NCI-H146 treated with DMSO at 0.1 percent for 48 hours (cell line): ENCODE data around the gene MED12L.

Experiments used
- DNase-seq: peaks from one replicate; lab custom pipeline; 2025; ENCODE audit not compliant: unreplicated experiment; lab: John Stamatoyannopoulos, UW

The MED12L gene

DNA sequence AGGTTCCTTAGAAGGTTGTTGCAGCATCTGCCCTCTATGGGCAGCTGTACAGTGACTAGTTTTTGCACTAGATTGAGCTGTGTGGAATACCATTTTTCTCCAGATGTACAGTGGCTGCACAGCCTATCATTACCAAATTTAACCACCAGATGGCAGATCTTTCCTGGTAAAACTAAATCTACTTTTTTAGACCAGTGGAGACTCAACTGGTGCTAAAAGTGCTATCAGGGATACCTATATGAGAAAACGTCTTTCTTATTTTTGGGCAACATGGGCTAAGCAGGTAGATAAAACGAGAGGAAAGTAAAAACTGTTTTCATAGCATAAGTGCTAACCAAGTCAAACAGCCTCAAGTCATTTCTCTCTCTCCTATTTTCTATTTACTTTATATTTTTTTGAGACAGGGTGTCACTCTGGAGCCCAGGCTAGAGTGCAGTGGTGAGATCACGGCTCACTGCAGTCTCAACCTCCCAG, 354.2 kb downstream of the MED12L start:
- peak; percentile 72 for DNase-seq

DNA sequence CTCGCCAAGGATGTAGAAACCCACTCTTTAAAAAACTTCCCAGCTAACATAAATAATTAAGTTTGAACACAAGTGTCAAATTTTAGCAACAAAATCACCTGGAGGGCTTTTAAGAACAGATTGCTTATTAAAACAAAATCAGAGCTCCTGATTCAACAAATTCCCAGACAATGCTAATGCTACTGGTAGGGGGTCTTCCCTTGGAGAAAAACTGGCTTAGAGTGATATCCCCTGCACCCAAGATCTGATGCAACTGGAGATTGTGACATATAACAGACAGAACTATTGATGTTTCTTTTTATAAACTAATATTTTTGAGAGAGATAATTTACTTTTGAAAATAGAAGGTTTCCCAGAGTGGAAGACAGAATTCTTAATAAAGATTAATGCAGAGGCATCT, 355.5 kb downstream of the MED12L start:
- DNase-seq, result no peak

DNA sequence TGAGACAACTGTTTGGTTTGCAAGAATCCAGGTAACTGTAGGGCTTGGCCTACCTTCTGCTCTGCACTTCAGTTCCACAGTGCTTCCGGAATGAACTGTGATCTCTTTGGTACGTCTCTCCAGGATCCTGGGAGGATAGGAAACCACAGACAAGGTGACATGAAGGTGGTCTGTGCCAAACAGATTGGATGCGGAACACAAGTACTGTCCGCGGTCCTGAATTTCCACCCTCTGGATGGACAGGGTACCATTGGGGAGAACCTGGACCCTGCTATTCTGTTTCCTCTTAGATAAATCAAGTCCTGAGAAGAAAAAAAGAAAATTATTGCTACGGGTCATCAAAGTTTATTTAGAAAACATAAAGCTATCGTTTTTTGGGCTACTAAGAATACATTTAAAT, 358.1 kb downstream of the MED12L start:
- no peak for DNase-seq

DNA sequence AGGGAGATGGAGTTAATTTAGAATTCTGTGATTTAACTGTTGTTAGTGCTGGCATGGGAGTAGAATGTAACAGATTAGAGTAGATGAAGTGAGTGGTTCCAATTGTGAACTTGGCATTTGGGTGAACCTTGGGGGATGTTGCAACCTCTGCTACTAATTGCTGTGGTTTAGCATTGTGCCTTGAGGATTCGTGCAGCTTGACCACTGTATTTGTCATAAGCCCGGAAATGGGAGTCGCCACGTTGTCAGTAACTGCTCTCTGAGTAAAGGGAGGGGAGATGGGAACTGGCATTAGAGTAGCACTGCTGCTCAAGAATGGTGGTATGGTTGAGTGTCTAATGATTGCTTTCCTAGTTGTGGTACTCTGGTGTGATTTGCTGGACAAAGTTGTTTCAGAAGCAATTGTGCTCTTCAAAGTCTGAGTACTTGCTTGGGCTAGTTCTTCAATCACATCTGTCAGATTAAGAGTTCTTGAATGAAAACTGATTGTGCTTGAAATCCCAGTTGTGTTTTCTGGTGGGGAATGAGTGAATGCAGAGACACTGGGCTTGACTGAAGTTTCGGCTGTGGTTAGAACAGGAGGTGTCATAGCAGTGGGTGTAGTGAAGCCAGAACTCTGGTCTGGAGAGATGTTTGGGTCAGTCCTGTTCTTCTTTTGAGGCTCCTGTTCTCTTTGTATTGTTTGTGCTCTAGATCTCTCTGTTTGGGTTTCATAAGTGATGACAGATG, 360.0 kb downstream of the MED12L start:
- no peak for DNase-seq

DNA sequence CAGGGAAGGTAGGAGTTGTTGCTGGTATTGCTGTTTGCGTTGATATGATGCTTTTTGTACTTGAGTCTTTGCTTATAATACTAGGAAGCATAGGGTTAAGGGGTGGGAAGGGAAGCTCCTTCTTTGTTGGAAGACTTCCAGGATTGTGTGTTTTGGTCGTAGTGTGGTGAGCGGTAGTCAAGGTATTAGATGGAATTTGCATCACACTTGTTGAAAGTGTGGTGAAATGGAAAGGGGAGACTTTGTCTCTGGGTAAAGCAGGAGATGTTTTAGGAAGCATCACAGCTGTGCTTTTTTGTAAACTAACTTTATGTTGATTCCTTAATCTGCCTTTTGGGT, 360.5 kb downstream of the MED12L start:
- no peak for DNase-seq

DNA sequence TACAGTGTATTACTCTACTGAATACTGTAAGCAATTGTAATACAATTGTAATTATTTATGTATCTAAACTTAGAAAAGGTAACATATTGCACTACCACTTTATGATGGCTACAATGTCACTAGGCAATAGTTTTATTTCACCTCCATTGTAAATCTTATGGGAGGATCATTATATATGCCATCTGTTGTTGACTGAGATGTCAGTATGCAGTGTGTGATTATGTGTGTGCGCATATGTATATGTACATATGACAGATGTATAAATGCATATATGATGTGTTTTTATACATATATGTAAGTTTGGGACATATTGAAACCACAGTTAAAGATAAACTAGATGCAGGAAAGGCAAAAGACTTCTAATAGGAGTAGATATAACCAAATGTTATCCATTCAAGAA, 366.9 kb downstream of the MED12L start:
- no peak for DNase-seq

DNA sequence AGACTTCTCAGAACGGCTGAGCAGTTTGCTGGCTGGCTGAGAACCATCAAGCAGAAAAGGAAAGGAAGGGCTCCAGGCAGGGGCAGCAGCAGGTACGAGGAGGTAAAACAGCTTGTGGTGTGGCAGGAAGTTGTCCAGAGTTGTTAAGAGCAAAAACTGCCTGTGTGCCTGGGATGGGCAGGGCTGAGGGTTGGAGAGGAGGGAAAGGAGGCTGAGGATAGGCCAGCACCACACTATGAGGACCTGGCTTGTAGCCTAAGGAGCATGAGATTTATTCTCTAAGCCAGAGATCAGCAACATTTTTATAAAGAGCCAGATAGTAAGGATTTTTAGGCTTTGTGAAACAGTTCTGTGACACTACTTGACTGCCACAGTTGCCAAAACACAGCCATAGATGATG, 367.4 kb downstream of the MED12L start:
- no peak for DNase-seq

DNA sequence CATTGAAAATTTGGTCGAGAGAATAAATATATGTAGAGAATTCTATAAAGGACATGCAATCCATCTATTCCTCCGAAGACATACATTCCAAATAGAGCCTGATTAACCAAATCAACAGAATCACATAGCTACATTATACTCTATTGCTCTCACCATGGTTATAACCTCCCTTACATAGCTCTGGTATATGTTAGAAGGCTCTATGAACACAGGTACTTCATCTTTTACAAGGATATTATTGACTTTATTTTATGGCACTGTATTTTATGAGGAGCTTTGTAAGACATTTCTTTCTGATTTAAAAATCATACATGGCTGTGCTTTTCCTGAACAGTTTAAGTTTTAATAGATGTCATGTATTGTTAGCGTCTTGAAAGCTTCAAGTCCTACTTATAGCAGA, 370.6 kb downstream of the MED12L start:
- no peak for DNase-seq

DNA sequence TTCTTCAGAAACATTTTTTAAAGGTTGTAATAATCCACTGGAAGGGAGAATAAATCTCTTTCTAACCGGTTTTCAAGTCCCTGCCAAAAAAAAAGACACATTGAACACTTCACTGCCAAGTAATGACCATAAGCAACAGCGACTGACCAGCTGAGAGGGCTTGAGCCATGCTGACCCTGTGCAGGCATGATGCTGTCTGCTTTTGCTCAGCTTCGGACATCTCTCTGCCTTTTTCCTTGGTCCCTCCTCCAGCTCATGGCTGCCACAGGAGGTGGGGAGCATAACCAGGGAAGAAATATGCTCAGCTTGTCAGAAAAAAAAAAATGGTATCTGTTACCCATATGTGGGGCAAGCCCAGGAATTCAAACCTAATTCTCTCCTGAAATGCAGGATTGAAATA, 373.9 kb downstream of the MED12L start:
- peak; percentile 28 for DNase-seq

DNA sequence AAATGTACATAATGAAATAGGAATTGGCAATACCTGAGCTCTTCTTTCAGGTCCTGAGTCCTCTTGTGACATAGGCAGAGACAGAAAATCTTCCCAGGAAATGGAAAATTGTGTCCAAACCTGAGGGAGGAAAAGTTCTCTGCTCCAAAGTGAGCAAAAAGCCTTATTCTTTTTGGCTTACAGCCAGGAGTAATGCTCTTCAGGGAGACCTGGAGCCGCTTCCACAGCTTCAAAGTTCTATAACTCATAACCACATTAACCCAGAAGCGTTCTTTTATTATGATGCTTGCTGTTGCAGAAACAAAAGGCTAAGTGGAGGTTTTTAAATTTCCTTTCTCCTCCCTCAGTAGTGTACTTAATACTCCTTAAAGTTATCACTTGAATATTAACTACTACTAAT, 374.8 kb downstream of the MED12L start:
- peak; percentile 56 for DNase-seq

DNA sequence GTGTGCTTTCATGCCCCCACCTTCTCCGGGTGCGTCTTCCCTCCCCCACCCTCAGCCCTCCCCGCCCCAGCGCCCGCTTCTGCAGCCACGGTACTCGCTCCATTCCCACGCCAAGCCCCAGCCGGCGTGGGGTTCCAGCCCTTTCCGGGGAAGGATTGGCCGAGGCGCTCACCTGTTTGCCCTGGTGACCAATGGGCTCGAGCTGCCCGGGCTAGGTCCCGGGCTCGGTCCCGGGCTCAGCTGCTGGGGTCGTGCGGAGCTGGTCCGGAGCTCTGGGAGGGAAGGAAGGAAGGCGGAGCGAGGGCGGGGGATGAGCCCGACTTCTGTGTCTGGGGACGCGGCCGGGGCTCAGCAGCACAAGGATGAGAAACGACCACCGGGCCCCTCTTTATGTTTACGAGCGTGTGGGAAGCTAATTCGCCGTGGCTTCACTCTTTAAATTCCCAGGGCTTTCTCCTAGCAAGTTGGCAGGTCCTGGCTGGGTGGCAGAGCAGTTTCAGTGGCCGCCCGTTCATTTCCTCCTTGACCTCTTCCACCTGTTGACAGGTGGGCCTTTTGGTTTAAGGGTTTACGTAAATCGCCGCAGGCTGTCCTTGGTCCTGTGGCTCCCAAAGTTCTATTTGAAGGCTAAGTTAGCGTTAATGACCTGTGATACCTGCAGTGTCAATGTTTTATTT, 375.4 kb downstream of the MED12L start, which contains the start of gene IGSF10:
TSS of gene IGSF10 (minus strand) at position 288 of the 677 bp plus-strand sequence. CDS start 2,352 bp downstream, outside the sequence.
- peak; percentile 89 for DNase-seq

DNA sequence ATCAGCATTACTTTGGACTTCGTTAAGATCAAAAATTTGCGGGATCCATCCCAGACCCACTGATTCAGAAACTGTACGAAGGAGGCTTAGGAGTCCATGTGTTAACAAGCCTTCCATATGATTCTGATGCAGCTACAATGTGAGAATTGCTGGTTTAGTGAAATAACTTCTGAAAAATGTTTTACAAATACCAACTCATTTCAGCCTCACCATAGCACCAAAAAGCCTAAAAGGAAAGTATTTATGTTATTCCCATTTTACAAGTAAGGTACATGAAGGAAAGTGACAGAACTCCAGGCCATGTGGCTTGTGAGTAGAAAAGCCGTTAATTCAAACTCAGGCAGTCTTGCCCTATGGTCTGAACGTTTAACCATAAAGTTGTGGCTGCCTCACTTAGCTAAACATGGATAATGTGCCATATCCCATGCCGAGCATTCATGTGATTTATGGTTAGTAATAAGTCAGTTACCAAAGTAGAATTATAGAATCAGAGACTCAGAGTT, 376.9 kb downstream of the MED12L start:
- DNase-seq, result no peak

DNA sequence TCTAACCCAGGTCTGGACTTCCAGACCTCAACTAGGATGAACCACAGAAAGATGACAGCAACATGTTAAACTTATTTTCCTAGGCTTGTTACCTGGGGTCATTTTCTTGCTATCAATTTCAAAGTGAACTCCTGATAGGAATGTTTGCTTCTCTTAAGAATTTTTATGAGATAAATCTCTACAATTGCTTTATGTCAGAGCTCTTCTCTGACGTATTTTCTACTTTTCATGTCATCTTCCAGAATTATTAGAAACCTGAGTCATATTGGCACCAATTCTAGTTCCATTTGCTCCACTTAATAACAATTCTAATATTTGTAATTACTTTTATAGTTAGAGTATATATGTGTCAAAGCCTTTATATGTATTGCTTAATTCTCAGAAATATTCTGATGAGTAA, 377.5 kb downstream of the MED12L start:
- DNase-seq, result no peak

DNA sequence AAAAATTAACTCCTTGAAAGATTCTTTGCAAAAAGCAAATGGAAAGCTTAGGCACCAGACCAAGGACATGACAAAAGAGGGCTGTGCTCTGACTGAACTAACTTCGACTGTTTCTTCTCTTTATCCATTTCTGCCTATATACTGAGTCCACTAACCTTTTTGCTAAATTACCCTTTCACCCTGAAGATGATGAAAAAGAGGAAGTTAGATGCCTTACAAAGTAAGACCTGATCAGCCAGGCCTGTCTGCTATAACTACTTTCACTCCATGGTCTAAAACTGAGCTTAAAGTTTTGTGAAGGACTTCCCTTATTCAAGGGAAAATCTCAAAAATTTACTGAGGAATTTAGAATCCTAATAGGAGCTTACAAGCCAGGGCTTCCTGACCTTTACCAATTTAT, 381.6 kb downstream of the MED12L start:
- DNase-seq, result no peak

DNA sequence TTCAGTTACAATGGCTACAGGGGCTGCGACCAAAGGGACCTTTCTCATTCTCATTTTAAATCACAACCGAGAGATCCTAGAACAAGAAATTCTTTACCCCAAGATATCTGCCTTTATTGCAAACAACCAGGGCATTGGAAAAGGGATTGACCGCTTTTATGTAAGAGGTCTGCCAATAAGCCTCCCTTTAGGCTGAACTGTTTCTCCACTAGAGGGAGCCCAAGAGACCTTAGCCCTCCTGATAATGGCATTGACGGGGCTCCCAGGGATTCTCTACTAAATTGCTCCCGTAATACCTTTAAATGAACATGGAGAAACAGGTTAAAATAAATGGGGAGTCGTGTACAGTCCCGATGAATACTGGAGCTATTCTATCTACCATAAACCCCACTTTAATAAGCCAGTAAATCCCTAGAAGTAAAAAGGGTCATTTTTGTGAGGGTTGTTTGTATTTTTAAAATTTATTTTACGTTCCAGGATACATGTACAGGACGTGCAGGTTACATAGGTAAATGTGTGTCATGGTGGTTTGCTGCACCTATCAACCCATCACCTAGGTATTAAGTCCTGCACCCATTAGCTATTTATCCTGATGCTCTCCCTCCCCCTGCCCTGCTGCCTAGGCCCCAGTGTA, 382.9 kb downstream of the MED12L start:
- DNase-seq, result peak; percentile 56

DNA sequence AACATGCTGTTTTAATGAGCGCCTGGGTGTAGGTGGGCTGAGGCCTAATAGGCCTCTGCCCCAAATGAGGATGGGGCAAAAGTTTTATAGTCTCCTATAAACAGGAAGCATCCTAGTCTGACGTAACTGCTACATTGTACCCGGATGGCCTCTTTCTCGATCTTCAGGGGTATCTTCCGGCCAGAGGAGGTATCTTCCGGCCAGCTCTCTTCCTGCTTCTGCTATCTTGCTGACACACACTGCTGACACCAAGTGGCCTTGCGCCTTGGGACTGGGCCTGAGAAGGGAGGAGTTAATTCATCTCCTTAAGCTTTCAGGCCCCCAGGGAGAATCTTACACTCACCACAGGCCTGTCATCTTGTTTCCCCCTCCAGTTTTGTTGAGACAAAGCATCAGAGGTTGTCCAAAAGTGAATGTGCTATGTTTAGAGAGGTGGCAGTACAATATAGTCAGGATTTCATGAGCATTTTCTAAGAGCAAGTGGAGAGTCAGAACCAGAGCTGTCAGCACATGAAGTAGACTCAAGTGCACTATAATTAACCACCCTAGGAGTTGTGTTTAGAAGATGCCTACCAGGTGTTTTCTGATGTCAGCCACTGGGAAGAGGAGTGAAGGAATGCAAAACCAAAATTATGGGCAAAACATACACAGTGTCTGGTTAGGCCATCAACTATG, 391.0 kb downstream of the MED12L start:
- no peak for DNase-seq

DNA sequence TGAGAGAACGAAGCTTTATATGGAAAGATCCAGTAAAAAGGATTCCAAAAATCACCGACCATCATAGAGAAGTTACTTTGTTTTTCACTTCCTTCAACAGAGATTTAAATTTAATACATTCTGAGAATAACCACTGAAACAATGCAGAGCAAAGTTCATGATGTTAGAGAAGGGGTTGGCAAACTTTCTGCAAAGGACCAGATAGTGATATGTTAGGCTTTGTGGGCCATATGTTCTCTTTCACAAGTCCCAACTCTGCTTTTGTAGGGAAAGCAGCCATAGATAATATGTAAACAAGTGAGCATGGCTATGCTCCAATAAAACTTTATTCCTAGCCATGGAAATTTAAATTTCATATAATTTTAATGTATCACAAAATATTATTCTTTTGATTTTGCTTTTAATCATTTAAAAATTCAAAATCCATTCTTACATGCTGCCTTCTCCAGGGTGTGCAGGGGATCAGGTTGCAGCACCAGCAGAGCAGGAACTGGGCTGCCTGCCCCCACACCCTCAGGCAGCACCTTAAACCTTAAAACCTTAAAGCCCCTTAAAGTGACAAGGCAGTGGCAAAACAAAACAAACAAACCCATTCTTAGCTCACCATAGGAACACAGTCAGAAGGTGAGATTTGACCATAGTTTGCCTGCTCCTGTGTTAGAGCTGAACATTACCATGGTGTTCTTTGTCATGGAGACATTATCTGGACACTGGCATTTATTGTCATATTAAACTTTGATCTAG, 392.3 kb downstream of the MED12L start:
- DNase-seq, result no peak

DNA sequence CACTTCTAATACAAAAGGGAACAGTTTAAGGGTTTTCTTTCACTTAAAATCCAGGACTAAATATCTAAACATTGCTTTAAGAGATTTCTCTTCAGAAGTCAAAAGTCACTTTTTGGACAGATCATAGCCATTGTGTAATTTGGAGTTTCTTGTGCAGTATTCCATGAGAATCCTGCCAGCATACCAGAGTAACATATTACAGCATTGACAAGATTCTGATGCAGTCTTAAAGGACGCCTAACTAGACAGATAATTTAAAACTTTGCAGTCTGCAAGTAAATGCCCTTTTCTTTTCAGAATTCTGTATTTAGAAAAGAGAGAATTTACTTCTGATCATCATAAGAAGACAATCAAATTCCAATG, 392.9 kb downstream of the MED12L start:
- DNase-seq, result no peak

DNA sequence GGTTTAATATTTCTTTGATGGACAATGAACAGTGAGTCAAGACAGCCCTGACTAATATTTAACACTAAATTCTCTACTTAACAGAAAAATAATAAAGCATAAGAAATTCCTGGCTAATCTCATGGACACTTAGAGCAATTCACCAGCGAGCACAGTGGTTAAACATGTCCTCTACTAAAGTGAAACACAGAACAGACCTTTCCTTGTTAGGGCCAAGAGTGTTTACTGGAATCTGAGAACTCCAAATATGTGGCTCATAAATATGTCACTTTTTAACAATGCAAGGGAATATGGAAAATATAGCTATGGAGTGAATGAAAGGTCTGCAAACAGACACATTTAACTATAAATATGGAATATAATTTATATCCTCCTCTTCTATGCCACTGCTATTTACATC, 394.0 kb downstream of the MED12L start:
- no peak for DNase-seq

DNA sequence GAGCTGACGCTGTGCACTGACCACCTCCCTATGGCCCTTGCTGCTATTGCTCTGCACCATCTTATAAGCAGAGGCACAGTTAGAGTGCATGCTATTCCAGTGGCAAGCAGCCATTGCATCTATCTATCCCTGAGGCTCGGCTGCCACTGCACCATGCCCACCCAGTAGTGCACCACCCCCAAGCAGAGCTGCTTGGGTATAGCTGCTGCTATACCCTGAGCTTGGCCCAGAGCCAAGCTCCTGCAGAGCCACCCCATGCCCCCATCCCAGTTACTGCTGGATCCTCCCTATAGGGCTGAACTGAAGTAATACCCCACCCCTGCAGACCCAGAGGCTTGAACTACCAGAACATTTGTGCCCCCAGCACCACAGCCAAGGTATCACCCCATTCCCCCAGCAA, 395.0 kb downstream of the MED12L start:
- DNase-seq, result no peak

DNA sequence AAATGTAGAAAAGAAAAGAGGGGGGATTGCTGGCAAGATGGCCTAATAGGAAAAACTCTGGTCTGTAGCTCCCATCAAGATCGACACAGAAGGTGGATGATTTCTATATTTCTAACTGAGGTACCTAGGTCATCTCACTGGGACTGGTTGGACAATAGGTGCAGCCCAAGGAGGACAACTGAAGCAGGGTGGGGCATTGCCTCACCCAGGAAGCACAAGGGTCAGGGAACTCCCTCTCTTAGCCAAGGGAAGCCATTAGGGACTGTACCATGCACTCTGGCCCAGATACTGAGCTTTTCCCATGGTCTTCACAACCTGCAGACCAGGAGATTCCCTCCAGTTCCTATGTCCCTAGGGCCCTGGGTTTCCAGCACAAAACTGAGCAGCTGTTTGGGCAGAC, 398.0 kb downstream of the MED12L start:
- no peak for DNase-seq
